Parathyroid adenoma (tissue), 2 donors: ENCODE data around the gene CKAP2L.

Experiments used
- H2AFZ ChIP-seq: fragments of 300-600 bp; sonication (generic); one replicate; pipeline ENCODE4 v1.7.0; 2017; ENCODE audit warnings: antibody characterized with exemption, mild to moderate bottlenecking
- H3K27ac ChIP-seq: fragments of 300-600 bp; sonication (generic); one replicate; pipeline ENCODE4 v1.7.0; 2017
- H3K27me3 ChIP-seq: fragments of 300-600 bp; sonication (generic); one replicate; pipeline ENCODE4 v1.7.0; 2017; ENCODE audit warnings: low read length; ENCODE audit not compliant: control insufficient read depth, insufficient read depth
- H3K36me3 ChIP-seq: fragments of 300-600 bp; sonication (generic); one replicate; pipeline ENCODE4 v1.7.0; 2017; ENCODE audit warnings: low read length; ENCODE audit not compliant: control insufficient read depth, insufficient read depth
- H3K4me1 ChIP-seq: fragments of 300-600 bp; sonication (generic); one replicate; pipeline ENCODE4 v1.7.0; 2017; ENCODE audit warnings: control low read depth
- H3K4me2 ChIP-seq: fragments of 300-600 bp; sonication (generic); one replicate; pipeline ENCODE4 v1.7.0; 2017; ENCODE audit warnings: low read length
- H3K4me3 ChIP-seq: fragments of 300-600 bp; sonication (generic); one replicate; pipeline ENCODE4 v1.7.0; 2017; ENCODE audit warnings: low read depth, low read length
- H3K79me2 ChIP-seq: fragments of 300-600 bp; sonication (generic); one replicate; pipeline ENCODE4 v1.7.0; 2017; ENCODE audit warnings: control low read depth
- H3K9ac ChIP-seq: fragments of 300-600 bp; sonication (generic); one replicate; pipeline ENCODE4 v1.7.0; 2017; ENCODE audit warnings: mild to moderate bottlenecking
- H3K9me3 ChIP-seq: fragments of 300-600 bp; sonication (generic); one replicate; pipeline ENCODE4 v1.7.0; 2017; ENCODE audit warnings: low read length; ENCODE audit not compliant: control insufficient read depth
- CTCF ChIP-seq: fragments of 300-600 bp; sonication (generic); IDR thresholded peaks from one replicate; pipeline ENCODE4 v1.7.0; 2017; ENCODE audit warnings: antibody characterized with exemption, mild to moderate bottlenecking
- donor health status: primary hyperparathyroidism.

Gene CKAP2L

GRCh38 chr2:112795774-112796173, 31.4 kb upstream of the CKAP2L start:
- Histone ChIP-seq H3K27me3 (no peaks in the 10 kb centered on the region), H3K4me3 (no peak overlapping the region), H3K9me3 (no peaks in the 10 kb centered on the region), H3K4me1 (peaks cover 6% of the 10 kb centered on the region), H3K9ac (no peak overlapping the region), H2AFZ (no peak overlapping the region), H3K27ac (no peak overlapping the region), H3K36me3 (no peaks in the 10 kb centered on the region), H3K4me2 (no peak overlapping the region), H3K79me2 (no peaks in the 10 kb centered on the region)
- no peak for TF ChIP-seq CTCF

- no peak overlapping the region for H3K9ac ChIP-seq
- H2AFZ ChIP-seq, result no peak overlapping the region
- H3K4me3 ChIP-seq, result no peak overlapping the region
- H3K27ac ChIP-seq, result no peak overlapping the region
- H3K4me2 ChIP-seq, result no peak overlapping the region
- H3K9me3 ChIP-seq, result no peaks in the 10 kb centered on the region
- H3K36me3 ChIP-seq, result no peaks in the 10 kb centered on the region
- no peak for TF ChIP-seq CTCF
- H3K4me1 ChIP-seq, result peaks cover 6% of the 10 kb centered on the region
- H3K27me3 ChIP-seq, result no peaks in the 10 kb centered on the region
- no peaks in the 10 kb centered on the region for H3K79me2 ChIP-seq
Observed at GRCh38 chr2:112794841-112795240, 30.4 kb upstream of the CKAP2L start.

- Histone ChIP-seq H3K27ac (peak overlapping the region; percentile 43), H3K27me3 (no peaks in the 10 kb centered on the region), H3K4me1 (peaks cover 6% of the 10 kb centered on the region), H3K9me3 (no peaks in the 10 kb centered on the region), H3K9ac (no peak overlapping the region), H2AFZ (peak overlapping the region; percentile 81), H3K36me3 (no peaks in the 10 kb centered on the region), H3K4me2 (peak overlapping the region; percentile 23), H3K79me2 (no peaks in the 10 kb centered on the region), H3K4me3 (no peak overlapping the region)
- TF ChIP-seq CTCF, result no peak
Observed at GRCh38 chr2:112794131-112794733, 29.8 kb upstream of the CKAP2L start.

- Histone ChIP-seq H3K4me3 (no peak overlapping the region), H3K27ac (peak overlapping the region; percentile 43)
- TF ChIP-seq CTCF, result no peak
Observed at GRCh38 chr2:112793449-112793978, 29.1 kb upstream of the CKAP2L start.

GRCh38 chr2:112792419-112792818, 28.0 kb upstream of the CKAP2L start:
- no peaks in the 10 kb centered on the region for H3K36me3 ChIP-seq
- no peak overlapping the region for H2AFZ ChIP-seq
- no peaks in the 10 kb centered on the region for H3K9me3 ChIP-seq
- H3K27me3 ChIP-seq, result no peaks in the 10 kb centered on the region
- no peak overlapping the region for H3K4me3 ChIP-seq
- no peak overlapping the region for H3K27ac ChIP-seq
- no peak overlapping the region for H3K4me2 ChIP-seq
- no peaks in the 10 kb centered on the region for H3K79me2 ChIP-seq
- H3K4me1 ChIP-seq, result peaks cover 6% of the 10 kb centered on the region
- H3K9ac ChIP-seq, result no peak overlapping the region
- TF ChIP-seq CTCF, result no peak

More at GRCh38 chr2:112793449-112793978, 29.1 kb upstream of the CKAP2L start:
- peak overlapping the region; percentile 81 for H2AFZ ChIP-seq
- H3K9ac ChIP-seq, result no peak overlapping the region
- H3K4me2 ChIP-seq, result no peak overlapping the region
- H3K79me2 ChIP-seq, result no peaks in the 10 kb centered on the region
- no peaks in the 10 kb centered on the region for H3K9me3 ChIP-seq
- H3K27me3 ChIP-seq, result no peaks in the 10 kb centered on the region
- no peaks in the 10 kb centered on the region for H3K36me3 ChIP-seq
- H3K4me1 ChIP-seq, result peaks cover 6% of the 10 kb centered on the region
